Karpas-422 (cell line): Measurements from ENCODE around the gene RNF166. TPM values are rescaled to one million over a fixed set of nuclear protein-coding genes. Genes with fewer than 3 reads are reported as not detected.

Source experiments
- DNase-seq: peaks from one replicate; pipeline ENCODE4 v3.0.0-alpha.2; 2015
- H2AFZ ChIP-seq: fragments of 200-600 bp; sonication (generic); 2 replicates; pipeline ENCODE4 v1.6.1; 2014; ENCODE audit warnings: antibody characterized with exemption, low read length, mixed read lengths
- H3K27ac ChIP-seq: fragments of 200-600 bp; sonication (generic); 2 replicates; pipeline ENCODE4 v1.5.1; 2014; ENCODE audit warnings: mild to moderate bottlenecking, low read length, moderate library complexity
- H3K27me3 ChIP-seq: fragments of 200-600 bp; sonication (generic); 2 replicates; pipeline ENCODE4 v1.6.1; 2014; ENCODE audit warnings: low read length, mixed read lengths
- H3K36me3 ChIP-seq: fragments of 200-600 bp; sonication (generic); 2 replicates; pipeline ENCODE4 v1.6.1; 2014; ENCODE audit warnings: low read length, mixed read lengths; ENCODE audit not compliant: insufficient read depth
- H3K4me1 ChIP-seq: fragments of 200-600 bp; sonication (generic); 2 replicates; pipeline ENCODE4 v1.6.1; 2014; ENCODE audit warnings: mild to moderate bottlenecking, low read length, mixed read lengths
- H3K4me2 ChIP-seq: fragments of 200-600 bp; sonication (generic); 2 replicates; pipeline ENCODE4 v1.6.1; 2014; ENCODE audit warnings: low read length, low read depth, mild to moderate bottlenecking; ENCODE audit not compliant: poor library complexity, severe bottlenecking
- H3K4me3 ChIP-seq: fragments of 200-600 bp; sonication (generic); 2 replicates; pipeline ENCODE4 v1.5.1; 2014; ENCODE audit warnings: mild to moderate bottlenecking, antibody characterized with exemption, low read length, mixed read lengths
- H3K79me2 ChIP-seq: fragments of 200-600 bp; sonication (generic); 2 replicates; pipeline ENCODE4 v1.6.1; 2014; ENCODE audit warnings: mild to moderate bottlenecking, low read length, mixed read lengths
- H3K9ac ChIP-seq: fragments of 200-600 bp; sonication (generic); 2 replicates; pipeline ENCODE4 v1.6.0; 2014; ENCODE audit warnings: low read length
- H3K9me2 ChIP-seq: fragments of 200-600 bp; sonication (generic), shearing (Covaris generic); replicated peaks from 2 replicates; pipeline ENCODE4 v1.6.0; 2014; ENCODE audit warnings: mild to moderate bottlenecking, low read length, moderate library complexity; ENCODE audit not compliant: insufficient read depth
- H3K9me3 ChIP-seq: fragments of 300-700, 200-600 bp; sonication (generic); 2 replicates; pipeline ENCODE4 v1.6.1; 2014; ENCODE audit warnings: low read length, mixed read lengths
- H4K20me1 ChIP-seq: fragments of 200-600 bp; sonication (generic); 2 replicates; pipeline ENCODE4 v1.6.1; 2014; ENCODE audit warnings: mild to moderate bottlenecking, antibody characterized with exemption, low read length, low read depth; ENCODE audit not compliant: insufficient read depth
- total RNA-seq: library from RNA; depleted of rRNA; stranded (reverse); fragments of >200 nt; shearing (Covaris generic); gene quantifications from 2 replicates; pipeline ENCODE4 v1.2.3, GENCODE V29; 2014; ENCODE audit warnings: low replicate concordance

Gene RNF166
- total RNA-seq, 1 experiment from 2014 or later: 16.9 TPM

DNA sequence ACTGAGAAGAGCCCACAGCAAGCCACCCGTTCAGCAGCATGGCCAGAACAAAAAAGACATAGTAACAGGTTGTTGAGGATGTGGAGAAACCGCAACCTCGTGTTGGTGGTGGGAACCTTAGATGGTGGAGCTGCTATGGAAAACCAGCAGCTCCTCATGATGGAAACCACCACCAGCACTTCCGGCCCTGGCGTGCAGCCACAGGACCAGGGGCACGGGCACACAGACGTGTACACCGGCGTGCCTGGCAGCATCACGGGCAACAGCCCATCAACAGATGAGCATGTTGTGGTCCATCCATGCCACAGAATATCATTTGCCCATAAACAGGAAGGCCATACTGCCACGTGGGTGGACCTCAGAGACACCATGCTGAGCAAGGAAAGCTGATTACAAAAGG, 12.0 kb upstream of the RNF166 start:
- Histone ChIP-seq H4K20me1 (no peaks in the 10 kb centered on the region), H3K4me3 (no peak overlapping the region), H3K27me3 (no peaks in the 10 kb centered on the region), H3K9ac (no peak overlapping the region), H3K9me2 (no peaks in the 10 kb centered on the region), H3K36me3 (no peaks in the 10 kb centered on the region), H3K4me1 (no peaks in the 10 kb centered on the region), H3K27ac (no peak overlapping the region), H3K9me3 (no peaks in the 10 kb centered on the region), H2AFZ (no peak overlapping the region), H3K79me2 (no peaks in the 10 kb centered on the region), H3K4me2 (no peak overlapping the region)
- DNase-seq: no peak

GRCh38 chr16:88716601-88717001, 10.4 kb upstream of the RNF166 start:
- Histone ChIP-seq H3K27me3 (no peaks in the 10 kb centered on the region), H3K27ac (no peak overlapping the region), H3K4me3 (no peak overlapping the region), H3K9me3 (no peaks in the 10 kb centered on the region), H2AFZ (no peak overlapping the region), H3K36me3 (no peaks in the 10 kb centered on the region), H3K4me2 (no peak overlapping the region), H4K20me1 (no peaks in the 10 kb centered on the region), H3K9me2 (no peaks in the 10 kb centered on the region), H3K9ac (no peak overlapping the region), H3K79me2 (no peaks in the 10 kb centered on the region), H3K4me1 (no peaks in the 10 kb centered on the region)
- DNase-seq: no peak

- H4K20me1 ChIP-seq: no peaks in the 10 kb centered on the region
- H2AFZ ChIP-seq: no peak overlapping the region
- H3K4me2 ChIP-seq: no peak overlapping the region
- H3K9me3 ChIP-seq: no peaks in the 10 kb centered on the region
- no peaks in the 10 kb centered on the region for H3K9me2 ChIP-seq
- H3K9ac ChIP-seq: no peak overlapping the region
- H3K27me3 ChIP-seq: no peaks in the 10 kb centered on the region
- no peak overlapping the region for H3K27ac ChIP-seq
- DNase-seq: no peak
- H3K79me2 ChIP-seq: no peaks in the 10 kb centered on the region
- H3K4me1 ChIP-seq: no peaks in the 10 kb centered on the region
- H3K4me3 ChIP-seq: no peak overlapping the region
- no peaks in the 10 kb centered on the region for H3K36me3 ChIP-seq
Measured at GRCh38 chr16:88716201-88716600, 10.0 kb upstream of the RNF166 start.

- no peaks in the 10 kb centered on the region for H3K36me3 ChIP-seq
- H3K4me3 ChIP-seq: no peak overlapping the region
- no peaks in the 10 kb centered on the region for H3K9me3 ChIP-seq
- H3K9me2 ChIP-seq: no peaks in the 10 kb centered on the region
- H3K9ac ChIP-seq: no peak overlapping the region
- no peak for DNase-seq
- no peaks in the 10 kb centered on the region for H4K20me1 ChIP-seq
- H3K4me1 ChIP-seq: no peaks in the 10 kb centered on the region
- no peak overlapping the region for H2AFZ ChIP-seq
- H3K27ac ChIP-seq: no peak overlapping the region
- H3K4me2 ChIP-seq: no peak overlapping the region
- H3K27me3 ChIP-seq: no peaks in the 10 kb centered on the region
- H3K79me2 ChIP-seq: no peaks in the 10 kb centered on the region
Measured at GRCh38 chr16:88715312-88716190, 9.3 kb upstream of the RNF166 start.

DNA sequence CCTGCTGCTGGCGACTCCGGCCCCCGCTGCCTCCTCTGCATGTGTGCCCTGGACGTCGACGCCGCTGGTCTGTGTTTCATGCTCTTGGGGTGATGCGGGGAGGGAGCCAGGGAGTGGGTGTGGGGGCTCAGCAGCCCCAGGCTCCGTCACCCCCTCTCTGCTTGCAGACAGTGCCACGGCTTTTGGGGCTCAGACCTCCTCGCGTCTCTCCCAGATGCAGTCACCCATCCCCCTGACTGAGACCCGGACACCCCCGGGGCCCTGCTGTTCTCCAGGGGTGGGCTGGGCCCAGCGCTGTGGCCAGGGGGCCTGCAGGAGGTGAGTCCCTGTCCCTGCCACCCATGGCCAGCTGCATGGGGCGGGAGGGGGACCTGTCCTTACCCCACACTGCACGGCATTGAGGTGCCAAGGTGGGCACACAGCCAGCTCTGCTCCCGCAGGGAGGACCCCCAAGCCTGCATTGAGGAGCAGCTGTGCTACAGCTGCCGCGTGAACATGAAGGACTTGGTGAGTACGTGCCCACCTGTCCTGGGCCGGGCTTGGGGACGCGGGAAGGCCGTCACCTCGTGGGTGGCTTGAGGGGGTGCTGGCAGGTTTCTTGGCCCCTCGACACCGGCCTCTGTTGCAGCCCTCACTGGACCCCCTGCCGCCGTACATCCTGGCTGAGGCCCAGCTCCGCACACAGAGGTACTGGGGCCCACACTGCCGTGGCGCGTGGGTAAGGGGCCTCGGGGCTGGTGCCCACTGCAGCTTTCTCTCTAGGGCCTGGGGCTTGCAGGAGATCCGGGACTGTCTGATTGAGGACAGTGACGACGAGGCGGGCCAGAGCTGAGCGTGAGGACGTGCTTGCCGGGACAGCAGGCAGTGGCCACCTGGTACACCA, 8.5 kb upstream of the RNF166 start:
- Histone ChIP-seq H4K20me1 (no peaks in the 10 kb centered on the region), H3K9ac (no peak overlapping the region), H3K4me1 (no peaks in the 10 kb centered on the region), H3K4me3 (no peak overlapping the region), H3K27me3 (no peaks in the 10 kb centered on the region), H3K79me2 (no peaks in the 10 kb centered on the region), H3K27ac (no peak overlapping the region), H3K36me3 (no peaks in the 10 kb centered on the region), H3K9me2 (no peaks in the 10 kb centered on the region), H3K4me2 (no peak overlapping the region), H2AFZ (no peak overlapping the region), H3K9me3 (no peaks in the 10 kb centered on the region)
- no peak for DNase-seq

DNA sequence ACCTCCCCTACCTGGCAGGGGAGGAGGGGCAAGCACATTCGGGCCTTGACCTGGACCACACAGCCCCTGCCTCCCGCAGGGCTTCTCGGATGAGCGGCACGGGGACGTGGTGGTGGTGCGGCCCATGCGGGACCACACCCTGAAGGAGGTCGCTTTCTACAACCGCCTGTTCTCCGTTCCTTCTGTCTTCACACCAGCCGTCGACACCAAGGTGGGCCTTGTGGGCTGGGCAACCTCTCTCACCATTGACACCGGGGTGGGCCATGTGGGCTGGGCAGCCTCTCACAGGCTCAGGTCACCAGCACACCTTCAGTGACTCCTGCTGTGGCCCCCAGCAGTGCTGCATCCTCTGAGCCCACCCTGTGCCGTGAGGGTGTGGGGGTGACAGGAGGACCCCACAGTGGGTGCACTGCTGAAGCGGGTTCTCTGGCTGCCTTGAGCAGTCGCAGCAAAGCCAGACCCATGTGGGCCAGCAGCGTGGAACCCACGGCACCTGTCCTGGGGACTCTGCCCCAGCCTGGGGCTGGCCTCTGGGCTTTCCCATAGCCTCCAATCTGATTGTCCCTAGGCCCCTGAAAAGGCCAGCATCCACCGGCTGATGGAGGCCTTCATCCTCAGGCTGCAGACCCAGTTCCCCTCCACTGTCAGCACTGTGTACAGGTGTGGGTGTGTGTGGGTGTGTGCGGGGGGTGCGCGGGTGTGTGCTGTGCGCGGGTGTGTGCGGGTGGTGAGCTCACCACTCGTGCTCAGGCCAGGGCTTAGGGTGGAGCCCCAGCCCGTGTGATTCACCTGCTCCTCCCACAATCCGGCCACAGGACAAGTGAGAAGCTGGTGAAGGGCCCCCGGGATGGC, 7.6 kb upstream of the RNF166 start:
- Histone ChIP-seq H3K4me1 (no peaks in the 10 kb centered on the region), H3K9me2 (no peaks in the 10 kb centered on the region), H3K36me3 (no peaks in the 10 kb centered on the region), H2AFZ (no peak overlapping the region), H3K4me2 (no peak overlapping the region), H4K20me1 (no peaks in the 10 kb centered on the region), H3K4me3 (no peak overlapping the region), H3K9me3 (no peaks in the 10 kb centered on the region), H3K27ac (no peak overlapping the region), H3K9ac (no peak overlapping the region), H3K27me3 (no peaks in the 10 kb centered on the region), H3K79me2 (no peaks in the 10 kb centered on the region)
- no peak for DNase-seq

DNA sequence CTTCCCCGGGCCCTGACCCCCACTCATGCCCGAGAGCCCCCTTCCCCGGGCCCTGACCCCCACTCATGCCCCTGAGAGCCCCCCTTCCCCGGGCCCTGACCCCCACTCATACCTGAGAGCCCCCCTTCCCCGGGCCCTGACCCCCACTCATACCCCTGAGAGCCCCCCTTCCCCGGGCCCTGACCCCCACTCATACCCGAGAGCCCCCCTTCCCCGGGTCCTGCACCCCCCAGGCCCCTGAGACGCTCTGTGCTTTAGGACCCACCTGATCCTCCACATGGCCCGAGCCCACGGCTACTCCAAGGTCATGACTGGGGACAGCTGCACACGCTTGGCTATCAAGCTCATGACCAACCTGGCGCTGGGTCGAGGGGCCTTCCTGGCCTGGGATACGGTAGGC, 6.8 kb upstream of the RNF166 start:
- Histone ChIP-seq H3K27me3 (no peaks in the 10 kb centered on the region), H3K36me3 (no peaks in the 10 kb centered on the region), H4K20me1 (no peaks in the 10 kb centered on the region), H3K9me3 (no peaks in the 10 kb centered on the region), H3K4me1 (no peaks in the 10 kb centered on the region), H3K9me2 (no peaks in the 10 kb centered on the region), H3K9ac (no peak overlapping the region), H3K4me3 (no peak overlapping the region), H3K4me2 (no peak overlapping the region), H3K27ac (no peak overlapping the region), H3K79me2 (peaks cover 7% of the 10 kb centered on the region), H2AFZ (no peak overlapping the region)
- DNase-seq: no peak
